GM12864 (cell line): ENCODE data around the gene GRIP2.

Experiments
- DNase-seq: peaks from one replicate; pipeline ENCODE4 v3.0.0-alpha.2; 2011; ENCODE audit warnings: low read depth
- H3K4me3 ChIP-seq: 2 replicates; pipeline ENCODE4 v1.5.1; 2011; ENCODE audit warnings: mild to moderate bottlenecking, low read depth, low read length, control low read depth
- CTCF ChIP-seq: IDR thresholded peaks from 2 replicates; pipeline ENCODE4 v1.5.1; 2011; ENCODE audit warnings: low read depth, mild to moderate bottlenecking, moderate library complexity, low read length, control low read depth, inconsistent platforms; ENCODE audit errors: missing control alignments

Gene GRIP2

GRCh38 chr3:14581334-14582044 is 41.3 kb upstream of the GRIP2 start:
- no peak for TF ChIP-seq CTCF
- no peak for DNase-seq
- H3K4me3 ChIP-seq = no peak overlapping the region

GRCh38 chr3:14577897-14578296 is 37.8 kb upstream of the GRIP2 start:
- H3K4me3 ChIP-seq = no peak overlapping the region
- no peak for DNase-seq
- TF ChIP-seq CTCF = no peak

- no peak for DNase-seq
- H3K4me3 ChIP-seq = no peak overlapping the region
- no peak for TF ChIP-seq CTCF
Measured at GRCh38 chr3:14576163-14576562, 36.0 kb upstream of the GRIP2 start.

GRCh38 chr3:14574183-14574582 is 34.0 kb upstream of the GRIP2 start:
- no peak overlapping the region for H3K4me3 ChIP-seq
- no peak for TF ChIP-seq CTCF
- DNase-seq = no peak

- DNase-seq = no peak
- no peak overlapping the region for H3K4me3 ChIP-seq
- no peak for TF ChIP-seq CTCF
Measured at GRCh38 chr3:14573706-14574105, 33.6 kb upstream of the GRIP2 start.

GRCh38 chr3:14570864-14571263 is 30.7 kb upstream of the GRIP2 start:
- TF ChIP-seq CTCF = no peak
- DNase-seq = no peak
- H3K4me3 ChIP-seq = no peak overlapping the region

GRCh38 chr3:14570089-14570488 is 29.9 kb upstream of the GRIP2 start:
- no peak overlapping the region for H3K4me3 ChIP-seq
- TF ChIP-seq CTCF = no peak
- no peak for DNase-seq
